Activated effector memory CD4-positive, alpha-beta T cell treated with anti-CD3 and anti-CD28 coated beads, Interleukin-2, amount 50 U/mL, for 16 hours (primary cell): Measurements from ENCODE around the gene BLVRB.
A peak's percentile ranks its signal among the peaks of the same experiment; 100 is the strongest.
"Not testable (repeated sequence)": the region's sequence is repeated elsewhere in the genome, so short reads cannot be mapped to it uniquely, and the experiment has no call there.

Experiments used
- DNase-seq: peaks from one replicate; pipeline ENCODE4 v3.0.0-alpha.2; 2020

Gene BLVRB

GRCh38 chr19:40465557-40466218 lies at the start of gene BLVRB:
BLVRB (minus strand) TSS chr19:40465745; CDS start chr19:40465688, 57 bp downstream.
- DNase-seq = peak; percentile 100

GRCh38 chr19:40513741-40514315 lies 48.3 kb upstream of the BLVRB start:
- DNase-seq = no peak

GRCh38 chr19:40513345-40513678 lies 47.8 kb upstream of the BLVRB start:
- DNase-seq = no peak

GRCh38 chr19:40512473-40513344 lies 47.2 kb upstream of the BLVRB start:
- no peak for DNase-seq

- DNase-seq = no peak
These were observed 46.5 kb upstream of the BLVRB start for GRCh38 chr19:40512110-40512472.

GRCh38 chr19:40511487-40511886 lies 45.9 kb upstream of the BLVRB start:
- no peak for DNase-seq

GRCh38 chr19:40510526-40511115 lies 45.1 kb upstream of the BLVRB start:
- no peak for DNase-seq

- DNase-seq = no peak
These were observed 43.3 kb upstream of the BLVRB start for GRCh38 chr19:40508739-40509260.

GRCh38 chr19:40507892-40508291 lies 42.3 kb upstream of the BLVRB start:
- DNase-seq = no peak

GRCh38 chr19:40506099-40506498 lies 40.6 kb upstream of the BLVRB start:
- DNase-seq = no peak

GRCh38 chr19:40503320-40503695 lies 37.8 kb upstream of the BLVRB start:
- DNase-seq = no peak

- no peak for DNase-seq
These were observed 37.2 kb upstream of the BLVRB start for GRCh38 chr19:40502647-40503319.

- no peak for DNase-seq
These were observed 36.5 kb upstream of the BLVRB start for GRCh38 chr19:40502081-40502480.

GRCh38 chr19:40501599-40501998 lies 36.1 kb upstream of the BLVRB start:
- DNase-seq = no peak

- not testable (repeated sequence) for DNase-seq
These were observed 35.4 kb upstream of the BLVRB start for GRCh38 chr19:40500678-40501530.

GRCh38 chr19:40499320-40499719 lies 33.8 kb upstream of the BLVRB start:
- DNase-seq = no peak

GRCh38 chr19:40497214-40497613 lies 31.7 kb upstream of the BLVRB start:
- no peak for DNase-seq

GRCh38 chr19:40494191-40494838 lies 28.8 kb upstream of the BLVRB start:
- DNase-seq = no peak

GRCh38 chr19:40493778-40494177 lies 28.2 kb upstream of the BLVRB start:
- DNase-seq = no peak

- no peak for DNase-seq
These were observed 26.7 kb upstream of the BLVRB start for GRCh38 chr19:40492274-40492673.

GRCh38 chr19:40489882-40490230 lies 24.3 kb upstream of the BLVRB start:
- DNase-seq = no peak

GRCh38 chr19:40486017-40486416 lies 20.5 kb upstream of the BLVRB start:
- DNase-seq = no peak
